SK-MEL-5 (cell line): Measurements from ENCODE around the gene ANKS1A. TPM values are rescaled to one million over a fixed set of nuclear protein-coding genes. Genes with fewer than 3 reads are reported as not detected.
"Not testable (repeated sequence)": the region's sequence is repeated elsewhere in the genome, so short reads cannot be mapped to it uniquely, and the experiment has no call there.

Experiments used
- DNase-seq: peaks from one replicate; pipeline ENCODE4 v3.0.0-alpha.2; 2016; ENCODE audit warnings: low read depth, low spot score
- in situ Hi-C: cut with HindIII; loops from 2 replicates; pipeline ENCODE4 v1.10.0; 2016; ENCODE audit warnings: low sequenced_read_pairs, high pct_unique_total_duplicates, low pct_unique_long_range_greater_than_20kb
- total RNA-seq: library from RNA; depleted of rRNA; stranded (reverse); fragments of >200 nt; shearing (Covaris generic); gene quantifications from 2 replicates; pipeline ENCODE4 v1.2.3, GENCODE V29; 2014

The ANKS1A gene
- total RNA-seq, 1 experiment from 2014 or later: 13.6 TPM

DNA sequence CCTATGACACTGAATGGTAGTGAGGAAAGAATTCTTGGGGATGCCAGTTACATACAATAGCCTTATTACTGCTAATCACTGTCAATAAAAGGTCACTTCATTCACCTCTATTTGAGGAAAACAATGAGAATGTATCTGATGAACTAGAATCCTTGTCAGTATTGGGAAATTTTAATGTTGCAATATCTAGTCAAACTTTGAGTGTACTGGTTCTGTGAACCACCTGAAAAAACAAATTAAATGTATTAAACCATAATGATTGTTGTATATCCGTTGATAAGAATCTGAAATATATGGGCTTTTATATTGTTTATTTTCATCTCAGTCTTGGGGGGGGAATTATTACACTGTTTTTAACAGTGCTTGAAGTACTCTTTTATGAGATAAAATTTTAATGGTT is 11.8 kb upstream of the ANKS1A start:
- DNase-seq: no peak
- in situ Hi-C loops: no loop called here

DNA sequence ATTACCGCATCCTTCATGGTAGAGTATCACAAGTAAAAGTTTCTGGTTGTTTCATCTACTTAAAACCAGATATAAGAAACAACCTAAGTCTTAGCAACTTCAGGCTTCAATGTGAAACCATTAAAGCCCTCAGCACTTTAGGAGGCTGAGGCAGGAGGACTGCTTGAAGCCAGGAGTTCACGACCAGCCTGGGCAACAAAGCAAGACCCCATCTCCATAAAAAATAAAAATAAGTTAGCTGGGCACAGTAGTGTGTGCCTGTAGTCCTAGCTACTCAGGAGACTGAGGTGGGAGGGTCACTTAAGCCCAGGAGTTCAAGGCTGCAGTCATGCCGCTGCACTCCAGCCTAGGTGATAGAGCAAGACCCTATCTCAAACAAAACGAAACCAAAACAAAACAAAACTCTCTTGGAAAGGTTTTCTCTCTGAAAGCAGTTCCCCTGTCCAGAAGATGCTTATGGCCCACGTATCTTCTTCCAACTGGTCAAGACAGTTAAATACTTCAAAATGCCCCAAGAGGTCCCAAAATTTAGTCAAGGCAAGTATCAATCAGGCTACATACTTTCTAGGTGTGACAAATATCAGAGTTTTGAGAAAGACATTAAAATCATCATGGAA is 11.1 kb upstream of the ANKS1A start:
- no peak for DNase-seq
- in situ Hi-C loops: no loop called here

DNA sequence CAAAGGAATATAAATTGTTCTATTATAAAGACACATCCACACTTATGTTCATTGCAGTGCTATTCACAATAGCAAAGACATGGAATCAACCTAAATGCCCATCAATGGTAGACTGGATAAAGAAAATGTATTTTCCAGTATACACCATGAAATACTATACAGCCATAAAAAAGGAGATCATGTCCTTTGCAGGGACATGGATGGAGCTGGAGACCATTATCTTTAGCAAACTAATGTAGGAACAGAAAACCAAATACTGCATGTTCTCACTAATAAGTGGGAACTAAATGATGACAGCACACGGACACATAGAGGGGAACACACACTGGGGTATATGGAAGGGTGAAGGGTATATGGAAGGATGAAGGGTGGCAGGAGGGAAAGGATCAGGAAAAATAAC is 5.0 kb upstream of the ANKS1A start:
- in situ Hi-C loops, DNase-seq: not testable (repeated sequence)

DNA sequence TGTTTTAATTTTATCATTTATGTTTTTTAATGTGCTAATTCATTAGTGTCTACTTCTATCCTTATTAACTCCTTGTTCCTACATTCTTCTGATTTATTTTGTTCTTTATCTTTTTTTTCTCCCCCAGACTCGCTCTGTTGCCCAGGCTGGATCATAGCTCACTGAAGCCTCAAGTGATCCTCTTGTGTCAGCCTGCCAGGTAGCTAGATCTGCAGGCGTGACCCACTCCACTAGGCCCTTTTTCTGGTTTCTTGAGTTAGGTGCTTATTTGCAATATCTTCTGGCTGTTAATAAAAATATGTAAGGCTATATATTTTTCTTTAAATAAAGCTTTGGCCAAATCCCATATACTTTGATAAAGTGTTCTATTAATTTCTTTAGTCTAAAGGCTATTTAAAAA is 4.1 kb upstream of the ANKS1A start:
- no peak for DNase-seq
- in situ Hi-C loops: no loop called here

DNA sequence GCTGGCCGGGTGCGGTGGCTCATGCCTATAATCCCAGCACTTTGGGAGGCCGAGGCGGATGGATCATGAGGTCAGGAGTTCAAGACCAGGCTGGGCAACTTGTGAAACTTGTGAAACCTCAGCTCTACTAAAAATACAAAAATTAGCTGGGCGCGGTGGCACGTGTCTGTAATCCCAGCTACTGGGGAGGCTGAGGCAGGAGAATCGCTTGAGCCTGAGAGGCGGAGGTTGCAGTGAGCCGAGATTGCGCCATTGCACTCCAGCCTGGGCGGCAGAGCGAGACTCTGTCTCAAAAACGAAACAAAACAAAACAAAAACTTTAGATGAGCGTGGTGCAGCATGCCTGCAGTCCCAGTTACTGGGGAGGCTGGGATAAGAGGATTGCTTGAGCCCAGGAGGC is 3.2 kb upstream of the ANKS1A start:
- in situ Hi-C loops, DNase-seq: not testable (repeated sequence)

DNA sequence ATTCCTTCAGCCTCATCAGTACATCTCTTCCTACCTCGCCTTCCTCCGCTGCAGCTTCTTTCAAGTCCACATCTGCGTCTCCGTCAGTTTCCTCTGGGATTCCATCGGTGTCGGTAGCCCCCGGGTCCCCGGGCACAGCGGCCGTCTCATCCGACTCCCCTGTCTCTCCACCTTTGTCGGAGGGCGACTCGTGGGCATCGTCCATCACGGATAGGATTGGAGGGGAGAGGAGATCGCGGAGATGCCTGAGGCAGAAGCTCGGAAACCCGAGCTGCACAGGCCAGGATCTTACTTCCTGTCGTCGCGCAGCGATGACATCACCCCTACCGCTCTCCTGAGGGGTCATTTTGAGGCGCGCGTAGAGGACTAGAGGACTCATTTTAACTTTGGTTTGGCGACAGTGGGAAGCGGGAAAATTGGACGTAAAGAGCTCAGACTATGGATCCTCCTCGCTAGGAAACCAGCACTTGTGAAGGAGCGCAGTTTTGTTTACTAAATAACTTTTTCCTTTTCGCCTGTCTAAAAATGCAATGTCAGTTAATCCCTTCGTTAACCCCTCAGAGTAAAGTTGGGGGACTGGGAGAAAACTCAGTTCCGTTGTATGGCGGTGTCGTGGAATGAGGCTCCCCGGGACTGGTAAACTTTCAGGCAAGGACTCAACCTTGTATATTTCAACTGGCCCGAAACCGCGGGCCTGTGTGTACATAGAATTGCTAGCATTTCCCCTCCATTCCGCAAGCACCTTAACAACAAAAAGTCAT is 1.1 kb upstream of the ANKS1A start, which contains the start of gene TAF11:
TAF11 (minus strand) TSS at position 290 of the 761 bp plus-strand sequence; CDS start at position 205, 85 bp downstream.
- peak; percentile 94 for DNase-seq
- in situ Hi-C loops: no loop called here

DNA sequence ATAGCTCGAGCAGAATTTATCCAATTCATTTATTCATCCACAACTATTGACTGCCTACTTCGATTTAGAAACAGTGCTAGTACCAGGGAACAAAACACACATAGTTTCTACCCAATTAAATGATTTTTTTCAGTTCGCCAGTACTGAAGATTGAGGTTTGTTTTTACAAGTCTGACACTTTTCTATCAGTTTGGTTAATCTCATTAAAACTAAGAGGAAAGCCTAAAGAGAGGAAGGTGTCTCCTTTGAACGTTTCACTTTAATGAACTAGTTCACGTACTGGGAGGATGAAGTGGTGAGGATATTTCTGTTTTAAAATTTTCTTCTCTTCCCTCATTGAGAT is 570 bp upstream of the ANKS1A start:
- in situ Hi-C loops: no loop called here
- DNase-seq: no peak

DNA sequence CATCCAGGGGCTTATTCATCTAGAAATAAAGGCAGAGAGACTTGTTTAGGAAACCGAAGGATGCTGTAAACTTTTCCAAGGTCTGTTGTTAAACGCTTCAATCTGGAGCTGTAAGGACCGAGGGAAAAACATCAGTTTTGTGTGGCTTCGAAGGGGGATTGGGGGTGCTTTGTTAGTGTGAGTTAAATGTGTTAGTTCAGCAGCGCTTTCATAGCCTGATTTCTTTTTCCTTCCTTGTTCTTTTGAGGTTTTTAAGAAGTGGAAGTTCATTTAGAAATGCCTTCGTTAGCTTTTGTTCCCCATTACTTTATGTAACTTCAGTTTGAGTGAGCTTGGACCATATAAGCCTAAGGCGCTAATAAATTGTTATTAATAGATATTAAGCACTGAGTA is 1.5 kb downstream of the ANKS1A start:
- in situ Hi-C loops: no loop called here
- no peak for DNase-seq

DNA sequence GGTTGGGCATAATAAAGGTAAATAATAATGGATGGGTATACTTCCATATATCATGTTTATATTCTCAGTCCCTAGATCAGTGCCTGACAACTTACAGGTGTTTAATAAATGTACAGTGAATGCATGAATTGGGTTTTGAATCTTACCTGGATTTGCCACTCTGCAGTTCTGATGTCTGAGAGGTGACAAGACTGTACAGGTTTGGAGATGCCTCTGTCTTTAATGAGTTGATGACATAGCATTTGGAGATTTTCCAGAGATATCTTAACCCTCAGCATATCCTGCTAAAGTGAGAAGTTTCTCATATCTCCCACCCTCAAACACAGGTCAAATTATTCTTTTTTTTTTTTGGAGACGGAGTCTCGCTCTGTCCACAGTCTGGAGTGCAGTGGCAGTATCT is 2.2 kb downstream of the ANKS1A start:
- DNase-seq: no peak
- in situ Hi-C loops: no loop called here

DNA sequence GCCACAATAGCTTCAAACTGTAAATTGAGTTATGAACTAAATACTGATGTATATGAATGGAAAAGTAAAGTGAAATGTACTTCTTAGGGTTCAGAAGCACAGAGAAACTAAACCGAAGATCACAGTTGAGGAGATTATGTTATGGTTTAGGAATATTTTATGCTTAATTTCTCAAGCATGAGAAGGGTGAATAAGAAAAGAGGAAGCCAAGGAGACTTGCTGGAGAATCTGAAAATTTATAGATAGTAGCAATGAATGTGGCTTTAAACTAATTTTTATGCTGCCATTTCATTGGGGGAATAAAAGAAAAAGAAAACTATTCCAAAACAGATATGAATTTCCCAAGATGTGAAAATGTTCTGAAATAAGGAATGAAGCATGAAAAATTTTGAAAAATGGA is 5.6 kb downstream of the ANKS1A start:
- in situ Hi-C loops: no loop called here
- no peak for DNase-seq

DNA sequence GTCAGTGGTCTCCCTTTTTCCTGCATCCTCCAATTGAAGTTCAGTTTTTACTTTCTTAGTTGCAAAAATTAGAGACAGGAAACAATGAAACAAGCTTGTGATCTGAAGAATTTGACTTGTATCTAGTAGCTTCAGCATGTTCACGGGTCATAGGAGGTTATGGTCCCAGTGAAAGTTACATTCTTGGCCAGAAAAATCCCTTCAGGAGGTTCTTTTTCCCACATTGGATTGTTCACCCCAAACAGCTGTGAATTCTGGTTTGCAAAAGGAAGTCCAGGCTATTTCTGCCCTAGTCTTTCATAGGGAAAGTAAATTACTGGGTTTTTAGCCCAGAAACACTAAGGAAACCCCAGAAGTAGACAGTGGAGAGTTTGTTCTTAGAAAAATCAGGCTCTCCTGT is 8.1 kb downstream of the ANKS1A start:
- in situ Hi-C loops: no loop called here
- no peak for DNase-seq

DNA sequence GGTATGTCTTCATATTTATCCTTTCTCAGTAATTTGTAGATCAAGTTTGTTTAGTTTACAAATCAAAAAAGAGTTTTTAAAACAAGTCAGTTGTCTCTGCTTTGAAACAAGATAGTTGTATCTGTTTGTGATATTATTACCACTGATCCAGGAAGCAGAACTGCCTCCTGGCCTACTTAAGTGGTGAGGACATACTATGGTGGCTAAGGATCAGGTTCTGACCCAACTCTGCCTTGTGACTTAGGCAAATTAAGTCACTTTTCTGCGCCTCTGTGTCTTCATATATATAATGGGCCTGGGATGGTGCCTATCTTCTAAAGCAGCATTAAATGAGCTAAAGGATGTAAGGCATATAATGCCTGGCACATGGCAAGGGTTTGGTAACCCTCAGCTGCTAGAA is 8.7 kb downstream of the ANKS1A start:
- DNase-seq: no peak
- in situ Hi-C loops: no loop called here

DNA sequence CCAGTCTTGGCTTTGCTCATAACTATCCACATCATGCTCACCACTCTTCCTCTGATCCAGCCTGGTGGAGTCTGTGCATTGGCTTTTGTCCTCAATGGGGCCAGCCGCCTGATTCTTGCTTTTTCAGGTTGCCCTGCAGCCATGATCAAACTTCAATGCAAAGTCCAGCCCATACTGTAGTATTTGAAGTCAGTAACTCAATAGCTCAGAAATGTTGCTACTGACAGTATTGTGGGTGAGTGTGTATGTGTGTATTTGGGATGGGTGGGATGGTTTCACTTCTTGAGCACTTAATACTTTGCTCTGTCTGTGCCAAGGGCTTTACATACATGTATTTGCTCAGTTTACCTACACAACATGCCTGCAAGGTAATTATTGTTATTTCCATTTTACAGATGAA is 10.7 kb downstream of the ANKS1A start:
- DNase-seq, in situ Hi-C loops: not testable (repeated sequence)

DNA sequence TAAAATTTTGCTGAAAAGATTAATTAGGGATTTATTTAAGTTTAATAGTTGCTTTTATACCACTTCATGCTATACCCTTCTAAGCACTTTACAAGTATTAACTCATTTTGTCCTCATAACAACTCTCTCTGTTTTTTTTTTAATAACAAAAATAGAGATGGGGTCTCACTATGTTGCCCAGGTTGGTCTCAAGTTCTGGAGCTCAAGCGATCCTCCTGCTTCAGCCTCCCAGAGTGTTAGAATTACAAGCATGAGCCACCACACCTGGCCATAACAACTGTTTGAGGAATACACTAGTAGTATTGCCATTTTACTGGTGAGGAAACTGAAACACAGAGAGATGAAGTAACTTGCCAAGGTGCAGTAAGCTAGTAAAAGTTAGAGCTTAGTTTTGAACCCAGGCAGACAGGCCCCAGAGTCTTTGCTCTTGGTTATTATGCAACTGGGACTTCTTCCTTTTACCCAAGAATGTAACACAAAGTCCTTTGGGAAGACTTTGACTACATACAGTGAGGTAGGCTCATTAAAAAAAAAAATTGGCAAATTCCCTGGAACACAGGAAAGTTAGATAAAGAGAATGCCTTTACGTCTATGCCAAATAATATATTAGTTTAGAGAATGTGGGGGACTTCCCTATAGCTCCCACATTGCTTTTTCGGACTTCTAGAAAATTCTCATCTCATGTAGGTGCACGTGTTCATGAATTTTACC is 11.4 kb downstream of the ANKS1A start:
- DNase-seq: no peak
- in situ Hi-C loops: no loop called here

DNA sequence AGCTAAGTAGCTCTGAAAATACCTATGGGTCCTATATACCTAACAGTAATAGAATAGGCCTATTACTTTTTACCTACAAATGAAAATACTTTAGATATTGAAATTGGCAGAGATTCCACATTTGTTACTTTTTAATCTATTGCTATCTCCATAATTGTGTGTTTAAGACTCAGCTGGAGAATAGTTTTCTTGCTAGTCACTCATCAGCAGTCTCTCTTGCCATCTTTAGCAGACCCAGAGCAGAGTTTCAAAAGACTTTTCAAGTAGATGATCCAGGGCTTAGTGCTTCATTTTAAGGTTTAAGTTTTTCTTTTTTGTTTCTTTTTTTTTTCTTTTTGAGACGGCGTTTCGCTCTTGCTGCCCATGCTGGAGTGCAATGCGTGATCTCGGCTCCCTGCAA is 12.9 kb downstream of the ANKS1A start:
- in situ Hi-C loops: no loop called here
- DNase-seq: no peak

DNA sequence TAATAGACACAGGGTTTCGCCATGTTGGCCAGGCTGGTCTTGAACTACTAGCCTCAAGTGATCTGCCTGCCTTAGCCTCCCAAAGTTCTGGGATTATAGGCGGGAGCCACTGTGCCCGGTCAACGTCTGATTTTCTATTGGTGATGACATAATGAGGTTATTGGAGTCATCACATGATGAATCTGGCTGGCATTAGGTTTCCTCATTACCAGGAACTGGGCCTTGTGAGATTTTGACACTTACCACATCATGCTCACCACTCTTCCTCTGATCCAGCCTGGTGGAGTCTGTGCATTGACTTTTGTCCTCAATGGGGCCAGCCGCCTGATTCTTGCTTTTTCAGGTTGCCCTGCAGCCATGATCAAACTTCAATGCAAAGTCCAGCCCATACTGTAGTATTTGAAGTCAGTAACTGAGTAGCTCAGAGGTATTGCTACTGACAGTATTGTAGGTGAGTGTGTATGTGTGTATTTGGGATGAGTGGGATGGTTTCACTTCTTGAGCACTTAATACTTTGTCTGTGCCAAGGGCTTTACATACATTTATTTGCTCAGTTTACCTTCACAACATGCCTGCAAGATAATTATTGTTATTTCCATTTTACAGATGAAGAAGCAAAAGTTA is 16.0 kb downstream of the ANKS1A start:
- in situ Hi-C loops: no loop called here

DNA sequence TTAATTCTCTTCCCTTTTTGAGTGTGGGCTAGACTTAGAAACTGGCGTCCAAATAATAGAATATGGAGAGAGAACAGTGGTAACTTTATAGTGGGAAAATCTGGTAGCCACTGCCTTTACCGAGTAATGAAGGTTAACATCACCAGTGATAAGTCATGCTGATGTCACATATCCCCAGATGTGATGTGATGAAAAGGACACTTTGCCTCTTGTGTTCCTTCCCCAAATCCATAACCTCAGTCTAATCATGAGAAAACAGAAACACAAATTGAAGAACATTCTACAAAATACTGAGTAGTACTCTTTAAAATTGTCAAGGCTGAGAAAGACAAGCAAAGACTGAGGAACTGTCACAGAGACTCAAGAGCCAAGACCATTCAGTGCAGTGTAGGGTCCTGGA is 17.8 kb downstream of the ANKS1A start:
- DNase-seq: no peak
- in situ Hi-C loops: no loop called here

More for the DNA sequence above, 16.0 kb downstream of the ANKS1A start:
- DNase-seq: no peak

DNA sequence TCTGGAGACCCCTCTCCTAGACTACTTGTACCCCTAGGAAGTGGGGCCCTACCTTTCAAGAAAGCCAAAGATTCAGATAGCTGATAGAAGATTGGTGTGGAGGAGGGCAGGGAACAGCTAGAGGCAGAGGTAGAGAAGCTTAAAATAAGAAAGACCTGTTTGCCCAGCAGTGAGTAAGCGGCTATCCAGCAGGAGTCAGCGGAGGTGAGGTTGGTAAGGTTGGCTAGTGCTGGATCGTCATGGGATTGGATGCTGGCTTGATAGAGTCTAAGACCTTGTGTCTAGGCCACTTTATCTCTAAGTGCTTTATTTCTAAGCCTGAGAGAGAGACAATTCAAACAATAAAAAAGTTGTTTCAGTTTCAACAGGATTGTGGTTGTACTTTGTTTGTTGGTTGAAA is 19.1 kb downstream of the ANKS1A start:
- in situ Hi-C loops: no loop called here
- no peak for DNase-seq
